ENCODE measurements around the gene ACOT6.
"Not testable (repeated sequence)": the region's sequence is repeated elsewhere in the genome, so short reads cannot be mapped to it uniquely, and the experiment has no call there.

DNA sequence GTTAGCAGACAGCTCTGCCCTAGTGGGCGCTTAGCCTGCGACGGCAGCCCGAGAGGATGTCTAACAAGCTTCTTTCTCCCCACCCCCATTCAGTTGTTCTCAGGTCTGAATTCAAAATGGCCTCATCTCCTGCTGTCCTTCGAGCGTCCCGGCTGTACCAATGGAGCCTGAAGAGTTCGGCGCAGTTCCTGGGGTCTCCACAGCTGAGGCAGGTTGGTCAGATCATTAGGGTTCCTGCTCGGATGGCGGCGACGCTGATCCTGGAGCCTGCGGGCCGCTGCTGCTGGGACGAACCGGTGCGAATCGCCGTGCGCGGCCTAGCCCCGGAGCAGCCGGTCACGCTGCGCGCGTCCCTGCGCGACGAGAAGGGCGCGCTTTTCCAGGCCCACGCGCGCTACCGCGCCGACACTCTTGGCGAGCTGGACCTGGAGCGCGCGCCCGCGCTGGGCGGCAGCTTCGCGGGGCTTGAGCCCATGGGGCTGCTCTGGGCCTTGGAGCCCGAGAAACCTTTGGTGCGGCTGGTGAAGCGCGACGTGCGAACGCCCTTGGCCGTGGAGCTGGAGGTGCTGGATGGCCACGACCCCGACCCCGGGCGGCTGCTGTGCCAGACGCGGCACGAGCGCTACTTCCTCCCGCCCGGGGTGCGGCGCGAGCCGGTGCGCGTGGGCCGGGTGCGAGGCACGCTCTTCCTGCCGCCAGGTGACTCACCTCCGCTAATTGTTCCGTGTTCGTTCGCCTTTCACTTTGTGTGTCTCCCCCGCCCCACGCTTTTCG, 42.9 kb upstream of the ACOT6 start, which contains the start of gene ACOT2:
- TF ChIP-seq CTCF (conservative IDR thresholded peaks at IDR 0.05; ENCODE audit: low read depth, low read length): not testable (repeated sequence)
- TF ChIP-seq, protein P1, sequence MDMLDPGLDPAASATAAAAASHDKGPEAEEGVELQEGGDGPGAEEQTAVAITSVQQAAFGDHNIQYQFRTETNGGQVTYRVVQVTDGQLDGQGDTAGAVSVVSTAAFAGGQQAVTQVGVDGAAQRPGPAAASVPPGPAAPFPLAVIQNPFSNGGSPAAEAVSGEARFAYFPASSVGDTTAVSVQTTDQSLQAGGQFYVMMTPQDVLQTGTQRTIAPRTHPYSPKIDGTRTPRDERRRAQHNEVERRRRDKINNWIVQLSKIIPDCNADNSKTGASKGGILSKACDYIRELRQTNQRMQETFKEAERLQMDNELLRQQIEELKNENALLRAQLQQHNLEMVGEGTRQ (IDR thresholded peaks at IDR 0.05; ENCODE audit: low read depth, low read length): not testable (repeated sequence)

All from IMR-90 (cell line).